OCI-LY7 (cell line): Measurements from ENCODE around the gene NUFIP2. TPM values are rescaled to one million over a fixed set of nuclear protein-coding genes. Genes with fewer than 3 reads are reported as not detected.
A peak's percentile ranks its signal among the peaks of the same experiment; 100 is the strongest.

ENCODE experiments used
- BruUV-seq: library from RNA; stranded (reverse); fragments of 400-500 nt; replicated peaks from 2 replicates; lab custom pipeline; 2021; lab: Mats Ljungman, UMichigan
- CTCF ChIA-PET: fragments of 300-600 bp; sonication (Branson Sonifier 250); formaldehyde crosslinking; loops from one replicate; lab custom pipeline; 2022; ENCODE audit warnings: antibody characterized with exemption; ENCODE audit not compliant: unreplicated experiment; lab: Charles Lee
- POLR2A ChIA-PET: fragments of 300-600 bp; sonication (Branson Sonifier 250); formaldehyde crosslinking; loops from one replicate; lab custom pipeline; 2022; ENCODE audit warnings: antibody characterized with exemption; lab: Charles Lee
- DNase-seq: peaks from one replicate; pipeline ENCODE4 v3.0.0-alpha.2; 2015; ENCODE audit warnings: low spot score
- H2AFZ ChIP-seq: fragments of 200-600 bp; sonication (generic), shearing (Covaris generic); 2 replicates; pipeline ENCODE4 v1.6.1; 2014; ENCODE audit warnings: mild to moderate bottlenecking, antibody characterized with exemption, low read length, moderate library complexity
- H3K27ac ChIP-seq: fragments of 200-600 bp; sonication (generic); 2 replicates; pipeline ENCODE4 v1.5.1; 2014; ENCODE audit warnings: mixed run types, low read depth, mild to moderate bottlenecking, moderate library complexity, low read length, inconsistent platforms; ENCODE audit not compliant: poor library complexity, severe bottlenecking
- H3K36me3 ChIP-seq: fragments of 200-600 bp; sonication (generic); 2 replicates; pipeline ENCODE4 v1.6.1; 2014; ENCODE audit warnings: mild to moderate bottlenecking, antibody characterized with exemption, low read length, moderate library complexity, mixed read lengths; ENCODE audit not compliant: insufficient read depth
- H3K4me1 ChIP-seq: fragments of 200-600 bp; sonication (generic); 2 replicates; pipeline ENCODE4 v1.5.1; 2014; ENCODE audit warnings: mild to moderate bottlenecking, low read length; ENCODE audit not compliant: insufficient read depth, poor library complexity, severe bottlenecking
- H3K4me2 ChIP-seq: fragments of 200-600 bp; sonication (generic); 2 replicates; pipeline ENCODE4 v1.6.1; 2014; ENCODE audit warnings: mild to moderate bottlenecking, low read length
- H3K4me3 ChIP-seq: fragments of 200-600 bp; sonication (generic); 2 replicates; pipeline ENCODE4 v1.5.1; 2014; ENCODE audit warnings: mild to moderate bottlenecking, low read depth, low read length; ENCODE audit not compliant: poor library complexity, severe bottlenecking
- H3K79me2 ChIP-seq: fragments of 200-600 bp; sonication (generic); 2 replicates; pipeline ENCODE4 v1.6.1; 2016; ENCODE audit warnings: low read depth, mild to moderate bottlenecking, low read length, moderate library complexity, mixed read lengths; ENCODE audit not compliant: insufficient read depth
- H3K9me2 ChIP-seq: fragments of 200-600 bp; sonication (generic); 2 replicates; pipeline ENCODE4 v1.6.1; 2016; ENCODE audit warnings: mild to moderate bottlenecking, low read length, mixed read lengths; ENCODE audit not compliant: insufficient read depth
- H3K9me3 ChIP-seq: fragments of 200-600 bp; sonication (generic); 2 replicates; pipeline ENCODE4 v1.6.1; 2014; ENCODE audit warnings: mild to moderate bottlenecking, mixed run types, low read length, mixed read lengths
- H4K20me1 ChIP-seq: fragments of 200-600 bp; sonication (generic); 2 replicates; pipeline ENCODE4 v1.6.1; 2014; ENCODE audit warnings: mild to moderate bottlenecking, antibody characterized with exemption, low read length, moderate library complexity, mixed read lengths; ENCODE audit not compliant: insufficient read depth
- CTCF ChIP-seq: fragments of 200-600 bp; sonication (generic); conservative IDR thresholded peaks from 2 replicates; pipeline ENCODE4 v1.5.1; 2014; ENCODE audit warnings: mild to moderate bottlenecking, antibody characterized with exemption, low read length, moderate library complexity, mixed read lengths
- EZH2phosphoT487 ChIP-seq: fragments of 200-600 bp; sonication (generic); IDR thresholded peaks from 2 replicates; pipeline ENCODE4 v1.6.1; 2018; ENCODE audit warnings: low read depth, borderline replicate concordance, mild to moderate bottlenecking, mixed run types, antibody characterized with exemption, low read length, moderate library complexity, mixed read lengths
- intact Hi-C: fragments of 100-400 bp; cut with micrococcal nuclease; formaldehyde crosslinking; loops from one replicate; pipeline ENCODE4 v1.10.0; 2022; ENCODE audit not compliant: unreplicated experiment
- total RNA-seq, 2 experiments: library from RNA; depleted of rRNA in 1 of 2; stranded (reverse); fragments of >200 nt in 1 of 2; shearing (Covaris generic) in 1 of 2; gene quantifications; 2 replicates each; pipeline ENCODE4 v1.2.3, GENCODE V29; 2014 to 2022

The NUFIP2 gene
- total RNA-seq, 2 experiments from 2014 or later, result 37.1 to 71.4 TPM

- intact Hi-C loops, result no loop called here
- ChIA-PET CTCF (interaction anchor here (0.5 kb wide), 1 partner anchor 10 kb away, joined by 3 read pairs; no protein-coding TSS in a partner anchor), POLR2A (interaction anchor here (0.5 to 1.1 kb wide), 4 partner anchors 30 to 622 kb away, joined by 3 to 7 read pairs (median 4); no protein-coding TSS in a partner anchor)
- no peak for TF ChIP-seq CTCF
- TF ChIP-seq EZH2phosphoT487, result no peak
- Histone ChIP-seq H4K20me1 (peaks cover 38% of the 10 kb centered on the region), H3K79me2 (peaks cover 67% of the 10 kb centered on the region), H3K36me3 (peaks cover 52% of the 10 kb centered on the region), H3K9me2 (no peaks in the 10 kb centered on the region), H3K4me3 (peak overlapping the region; percentile 95), H3K9me3 (no peaks in the 10 kb centered on the region), H2AFZ (no peak overlapping the region), H3K4me1 (peaks cover 27% of the 10 kb centered on the region), H3K4me2 (peak overlapping the region; percentile 96), H3K27ac (peak overlapping the region; percentile 88)
- DNase-seq, result peak; percentile 62
- BruUV-seq, result no TSS peak
Measured at GRCh38 chr17:29292071-29292991, 1.6 kb downstream of the NUFIP2 start.

GRCh38 chr17:29291163-29291752 lies 2.7 kb downstream of the NUFIP2 start:
- peaks cover 63% of the 10 kb centered on the region for H3K36me3 ChIP-seq
- intact Hi-C loops, result loop anchor here (1.0 kb wide), 1 partner anchor 142 kb away; no protein-coding TSS in a partner anchor
- no peak overlapping the region for H2AFZ ChIP-seq
- peaks cover 30% of the 10 kb centered on the region for H3K4me1 ChIP-seq
- DNase-seq, result peak; percentile 74
- peaks cover 77% of the 10 kb centered on the region for H3K79me2 ChIP-seq
- H3K9me2 ChIP-seq, result no peaks in the 10 kb centered on the region
- peak overlapping the region; percentile 96 for H3K4me2 ChIP-seq
- TF ChIP-seq CTCF, result peak; percentile 94
- no peak for TF ChIP-seq EZH2phosphoT487
- no peaks in the 10 kb centered on the region for H3K9me3 ChIP-seq
- H4K20me1 ChIP-seq, result peaks cover 48% of the 10 kb centered on the region
- H3K27ac ChIP-seq, result peak overlapping the region; percentile 60
- CTCF ChIA-PET, result no interaction called here
- peak overlapping the region; percentile 95 for H3K4me3 ChIP-seq
- TSS peak; percentile 25 for BruUV-seq
- POLR2A ChIA-PET, result interaction anchor here (0.5 to 0.8 kb wide), 3 partner anchors 48 to 401 kb away, joined by 3 to 5 read pairs (median 4); no protein-coding TSS in a partner anchor
